DND-41 (cell line): ENCODE measurements around the gene FAIM.

Experiments used
- EZH2 ChIP-seq: IDR thresholded peaks from 3 replicates; pipeline ENCODE4 v1.6.1; 2012; ENCODE audit warnings: borderline replicate concordance, low read depth, mild to moderate bottlenecking, moderate library complexity, low read length, inconsistent platforms; ENCODE audit not compliant: severe bottlenecking
- TF ChIP-seq, protein P1 (sequence below): IDR thresholded peaks from 2 replicates; pipeline ENCODE4 v1.5.1; 2012; ENCODE audit warnings: borderline replicate concordance, low read length, moderate library complexity, mild to moderate bottlenecking; ENCODE audit not compliant: poor library complexity, severe bottlenecking; ENCODE audit errors: extremely low read depth

- TF ChIP-seq, protein P1, sequence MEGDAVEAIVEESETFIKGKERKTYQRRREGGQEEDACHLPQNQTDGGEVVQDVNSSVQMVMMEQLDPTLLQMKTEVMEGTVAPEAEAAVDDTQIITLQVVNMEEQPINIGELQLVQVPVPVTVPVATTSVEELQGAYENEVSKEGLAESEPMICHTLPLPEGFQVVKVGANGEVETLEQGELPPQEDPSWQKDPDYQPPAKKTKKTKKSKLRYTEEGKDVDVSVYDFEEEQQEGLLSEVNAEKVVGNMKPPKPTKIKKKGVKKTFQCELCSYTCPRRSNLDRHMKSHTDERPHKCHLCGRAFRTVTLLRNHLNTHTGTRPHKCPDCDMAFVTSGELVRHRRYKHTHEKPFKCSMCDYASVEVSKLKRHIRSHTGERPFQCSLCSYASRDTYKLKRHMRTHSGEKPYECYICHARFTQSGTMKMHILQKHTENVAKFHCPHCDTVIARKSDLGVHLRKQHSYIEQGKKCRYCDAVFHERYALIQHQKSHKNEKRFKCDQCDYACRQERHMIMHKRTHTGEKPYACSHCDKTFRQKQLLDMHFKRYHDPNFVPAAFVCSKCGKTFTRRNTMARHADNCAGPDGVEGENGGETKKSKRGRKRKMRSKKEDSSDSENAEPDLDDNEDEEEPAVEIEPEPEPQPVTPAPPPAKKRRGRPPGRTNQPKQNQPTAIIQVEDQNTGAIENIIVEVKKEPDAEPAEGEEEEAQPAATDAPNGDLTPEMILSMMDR: no peak
- TF ChIP-seq EZH2: no peak
Observed at GRCh38 chr3:138646008-138646407, 37.4 kb downstream of the FAIM start.
